ENCODE results near the gene NCAN.

The NCAN gene

GRCh38 chr19:19212916-19213315 is 1.2 kb downstream of the NCAN start:
- TF ChIP-seq MAX (IDR thresholded peaks at IDR 0.05; ENCODE audit: low read depth, low read length): no peak
- H3K4me3 ChIP-seq (ENCODE audit: low read depth, low read length): no peak overlapping the region
- DNase-seq (ENCODE audit: low read depth): no peak

- H3K4me3 ChIP-seq (ENCODE audit: low read depth, low read length): no peak overlapping the region
- DNase-seq (ENCODE audit: low read depth): no peak
- TF ChIP-seq MAX (IDR thresholded peaks at IDR 0.05; ENCODE audit: low read depth, low read length) (no peak), MYC (IDR thresholded peaks at IDR 0.05; ENCODE audit: low read depth, low read length) (no peak), POLR2A (IDR thresholded peaks at IDR 0.05; ENCODE audit: extremely low read depth, insufficient read length) (no peak), CTCF (IDR thresholded peaks at IDR 0.05; ENCODE audit: low read depth, low read length) (no peak)
Observed at GRCh38 chr19:19213426-19214158, 1.8 kb downstream of the NCAN start.

- TF ChIP-seq POLR2A (IDR thresholded peaks at IDR 0.05; ENCODE audit: extremely low read depth, insufficient read length) (no peak), CTCF (IDR thresholded peaks at IDR 0.05; ENCODE audit: low read depth, low read length) (no peak), MAX (IDR thresholded peaks at IDR 0.05; ENCODE audit: low read depth, low read length) (no peak), MYC (IDR thresholded peaks at IDR 0.05; ENCODE audit: low read depth, low read length) (no peak)
- no peak overlapping the region for H3K4me3 ChIP-seq (ENCODE audit: low read depth, low read length)
- peak; percentile 18 for DNase-seq (ENCODE audit: low read depth)
Observed at GRCh38 chr19:19214159-19214490, 2.4 kb downstream of the NCAN start.

GRCh38 chr19:19214892-19215291 is 3.1 kb downstream of the NCAN start:
- peak; percentile 59 for DNase-seq (ENCODE audit: low read depth)
- TF ChIP-seq MYC (IDR thresholded peaks at IDR 0.05; ENCODE audit: low read depth, low read length) (no peak), CTCF (IDR thresholded peaks at IDR 0.05; ENCODE audit: low read depth, low read length) (no peak), POLR2A (IDR thresholded peaks at IDR 0.05; ENCODE audit: extremely low read depth, insufficient read length) (no peak), MAX (IDR thresholded peaks at IDR 0.05; ENCODE audit: low read depth, low read length) (no peak)
- H3K4me3 ChIP-seq (ENCODE audit: low read depth, low read length): no peak overlapping the region

- no peak for DNase-seq (ENCODE audit: low read depth)
- H3K4me3 ChIP-seq (ENCODE audit: low read depth, low read length): no peak overlapping the region
- no peak for TF ChIP-seq MAX (IDR thresholded peaks at IDR 0.05; ENCODE audit: low read depth, low read length)
- TF ChIP-seq MYC (IDR thresholded peaks at IDR 0.05; ENCODE audit: low read depth, low read length): no peak
- TF ChIP-seq POLR2A (IDR thresholded peaks at IDR 0.05; ENCODE audit: extremely low read depth, insufficient read length): no peak
- TF ChIP-seq CTCF (IDR thresholded peaks at IDR 0.05; ENCODE audit: low read depth, low read length): no peak
Observed at GRCh38 chr19:19215792-19216191, 4.0 kb downstream of the NCAN start.

GRCh38 chr19:19217099-19217498 is 5.3 kb downstream of the NCAN start:
- no peak for TF ChIP-seq POLR2A (IDR thresholded peaks at IDR 0.05; ENCODE audit: extremely low read depth, insufficient read length)
- TF ChIP-seq MYC (IDR thresholded peaks at IDR 0.05; ENCODE audit: low read depth, low read length): no peak
- TF ChIP-seq MAX (IDR thresholded peaks at IDR 0.05; ENCODE audit: low read depth, low read length): no peak
- peak; percentile 49 for DNase-seq (ENCODE audit: low read depth)
- H3K4me3 ChIP-seq (ENCODE audit: low read depth, low read length): no peak overlapping the region

Measured in NB4 (cell line).